Hematopoietic multipotent progenitor cell treated with erythropoietin and hydrocortisone succinate and interleukin-3 and kit ligand, for 6 days (in vitro differentiated cells): ENCODE measurements around the gene CSNK1G1.
"Not testable (repeated sequence)": the region's sequence is repeated elsewhere in the genome, so short reads cannot be mapped to it uniquely, and the experiment has no call there.

Source experiments
- DNase-seq: peaks from one replicate; pipeline ENCODE4 v3.0.0-alpha.2; 2015

The CSNK1G1 gene

GRCh38 chr15:64355944-64356709 lies at the start of gene CSNK1G1:
TSS of gene CSNK1G1 (minus strand) at chr15:64356173. CDS start at chr15:64300499, 55,674 bp downstream.
- DNase-seq = peak; percentile 99

DNA sequence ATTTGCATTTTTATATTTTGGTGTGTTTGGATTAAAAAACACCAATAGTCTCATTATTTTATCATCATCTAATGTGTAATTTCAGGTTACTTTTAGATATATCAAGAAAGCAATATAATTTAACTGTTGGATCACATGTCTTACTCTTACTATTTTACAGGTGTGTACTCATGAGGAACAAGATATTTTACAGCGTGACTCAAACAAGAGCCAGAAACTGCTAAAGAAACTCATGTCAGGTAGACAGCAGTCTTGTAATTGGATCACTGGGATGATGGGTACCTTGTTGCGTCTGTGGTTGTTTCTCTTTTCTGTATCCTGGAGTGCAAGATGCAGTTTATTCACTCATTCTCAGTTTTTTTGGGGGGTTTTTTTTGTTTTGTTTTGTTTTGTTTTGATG lies 44.6 kb upstream of the CSNK1G1 start:
- no peak for DNase-seq

DNA sequence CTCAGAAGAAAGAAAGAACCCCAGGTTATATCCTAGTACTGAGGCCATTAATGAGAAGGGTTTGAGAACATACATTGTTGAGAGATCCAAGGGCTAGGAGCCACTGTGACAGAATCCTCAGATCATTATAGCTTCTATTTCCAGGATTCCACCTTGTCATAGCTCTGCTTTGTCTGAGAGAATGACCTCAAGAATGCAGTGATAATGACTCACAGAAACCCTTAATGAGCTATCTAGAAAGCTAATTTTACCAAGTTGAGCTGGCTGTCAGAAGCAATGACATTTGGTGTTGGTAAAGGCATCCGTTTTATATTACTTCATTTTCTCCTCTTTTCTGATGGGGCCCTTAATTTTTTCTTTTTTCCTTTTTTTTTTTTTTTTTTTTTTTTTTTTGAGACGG lies 42.6 kb upstream of the CSNK1G1 start:
- DNase-seq = no peak

GRCh38 chr15:64396789-64397188 lies 40.8 kb upstream of the CSNK1G1 start:
- DNase-seq = no peak

DNA sequence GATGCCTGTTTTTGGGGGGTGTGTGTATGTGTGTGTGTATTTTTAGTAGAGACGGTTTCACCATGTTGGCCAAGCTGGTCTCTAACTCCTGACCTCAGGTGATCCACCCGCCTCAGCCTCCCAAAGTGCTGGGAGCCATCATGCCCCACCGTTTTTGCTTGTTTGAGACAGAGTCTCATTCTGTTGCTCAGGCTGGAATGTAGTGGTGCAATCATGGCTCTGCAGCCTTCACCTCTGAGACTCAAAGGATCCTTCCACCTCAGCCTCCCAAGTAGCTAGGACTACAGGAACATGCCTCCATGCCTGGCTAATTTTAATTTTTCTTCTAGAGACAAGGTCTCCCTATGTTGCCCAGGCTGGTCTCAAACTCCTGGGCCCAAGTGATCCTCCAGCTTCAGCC lies 36.5 kb upstream of the CSNK1G1 start:
- DNase-seq = not testable (repeated sequence)

- no peak for DNase-seq
Observed at GRCh38 chr15:64389036-64389435, 33.1 kb upstream of the CSNK1G1 start.

DNA sequence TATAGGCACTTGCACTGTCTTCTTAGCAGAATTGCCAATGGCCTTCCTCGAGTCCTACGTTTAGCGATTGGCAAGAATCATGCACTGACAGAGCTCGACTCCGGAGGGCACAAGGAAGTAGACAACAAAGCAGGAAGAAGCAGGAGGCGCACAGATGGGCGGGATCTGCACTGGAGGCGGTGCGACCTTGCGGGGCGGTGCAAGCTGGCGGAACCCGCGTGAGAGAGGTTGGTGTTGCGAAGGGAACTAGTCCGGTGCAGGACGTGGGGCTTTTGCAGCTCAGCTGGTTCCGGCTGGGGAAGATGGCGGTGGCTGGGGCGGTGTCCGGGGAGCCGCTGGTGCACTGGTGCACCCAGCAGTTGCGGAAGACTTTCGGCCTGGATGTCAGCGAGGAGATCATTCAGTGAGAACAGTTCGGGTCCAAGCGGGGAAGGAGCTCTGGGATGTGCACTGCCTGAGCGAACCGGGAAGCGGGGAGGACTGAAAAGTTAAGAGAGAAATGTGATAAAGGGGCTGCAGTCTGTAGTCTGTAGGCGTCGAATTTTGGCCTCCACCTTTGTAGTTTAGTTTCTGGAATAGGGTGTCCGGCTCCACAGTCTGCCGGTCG lies 31.7 kb upstream of the CSNK1G1 start, which contains the start of gene TRIP4:
Gene TRIP4, plus strand, starts transcription at position 275 of the 607 bp plus-strand sequence. Its CDS starts 28 bp downstream, at position 303.
- DNase-seq = peak; percentile 98

GRCh38 chr15:64386291-64386690 lies 30.3 kb upstream of the CSNK1G1 start:
- no peak for DNase-seq

DNA sequence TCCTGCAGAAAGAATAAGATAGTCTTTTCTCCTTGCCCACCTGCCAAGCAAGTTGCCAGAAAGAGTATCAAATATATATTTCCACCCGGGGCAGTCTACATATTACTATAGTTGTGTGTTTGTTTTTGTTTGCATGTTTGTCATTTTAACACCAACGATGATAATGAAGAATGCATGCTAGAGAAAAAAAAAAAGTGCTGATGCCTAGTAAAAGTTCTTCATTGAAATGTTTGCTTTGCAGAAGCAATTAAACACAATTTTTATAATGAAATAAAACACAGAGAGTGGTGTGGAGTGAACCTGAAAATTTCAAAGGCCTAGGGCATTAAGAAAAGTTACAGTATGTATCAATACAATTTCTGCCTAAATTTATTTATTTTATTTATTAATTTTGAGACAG lies 27.8 kb upstream of the CSNK1G1 start:
- DNase-seq = no peak

- DNase-seq = peak; percentile 99
Observed at GRCh38 chr15:64381000-64381751, 25.2 kb upstream of the CSNK1G1 start, which contains the start of gene PCLAF. TSS of gene PCLAF (minus strand) at chr15:64381441. CDS start at chr15:64381371, 70 bp downstream.

DNA sequence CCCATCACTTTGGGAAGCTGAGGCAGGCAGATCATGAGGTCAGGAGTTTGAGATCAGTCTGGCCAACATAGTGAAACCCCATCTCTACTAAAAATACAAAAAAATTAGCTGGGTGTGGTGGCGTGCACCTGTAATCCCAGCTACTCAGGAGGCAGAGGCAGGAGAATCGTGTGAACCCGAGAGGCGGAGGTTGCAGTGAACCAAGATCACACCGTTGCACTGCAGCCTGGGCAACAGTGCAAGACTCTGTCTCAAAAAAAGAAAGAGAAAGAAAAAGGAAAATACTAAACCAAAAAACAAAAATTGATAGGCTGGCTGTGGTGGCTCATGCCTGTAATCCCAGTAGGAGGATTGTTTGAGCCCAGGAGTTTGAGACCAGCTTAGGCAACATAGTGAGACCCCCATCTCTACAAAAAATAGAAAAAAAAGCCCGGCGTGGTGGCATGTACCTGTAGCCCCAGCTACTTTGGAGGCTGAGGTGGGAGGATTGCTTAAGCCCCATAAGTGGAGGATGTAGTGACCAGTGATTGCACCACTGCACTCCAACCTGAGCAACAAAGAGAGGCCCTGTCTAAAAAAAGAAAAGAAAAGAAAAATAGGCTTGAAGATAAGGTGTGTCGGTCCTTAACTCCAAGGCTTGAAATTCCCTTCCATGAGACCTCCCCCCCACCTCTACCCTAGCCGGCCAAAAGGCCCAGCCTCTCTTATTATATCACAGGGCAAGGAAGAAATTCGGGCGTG lies 24.3 kb upstream of the CSNK1G1 start:
- peak; percentile 27 for DNase-seq

- DNase-seq = no peak
Observed at GRCh38 chr15:64379216-64379960, 23.4 kb upstream of the CSNK1G1 start.

DNA sequence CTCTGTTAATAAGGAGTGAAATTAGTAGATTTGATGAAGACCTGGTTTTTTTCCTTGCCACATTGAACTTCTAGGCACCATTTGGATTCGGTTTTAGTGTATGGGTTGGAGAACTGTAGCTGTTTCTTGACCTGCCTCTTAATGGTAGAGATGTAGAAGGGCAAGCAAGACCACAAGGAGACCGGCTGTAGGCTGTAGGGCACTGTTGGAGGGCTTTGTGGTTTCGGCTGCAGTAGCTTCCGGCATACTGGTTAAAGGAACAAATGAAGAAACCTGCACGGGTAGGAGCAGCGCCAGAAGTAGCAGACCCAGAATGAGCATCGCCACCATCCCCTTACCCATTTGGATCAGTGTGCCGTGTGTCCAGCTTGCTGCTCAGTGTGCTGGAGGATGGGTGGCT lies 17.4 kb upstream of the CSNK1G1 start:
- no peak for DNase-seq

DNA sequence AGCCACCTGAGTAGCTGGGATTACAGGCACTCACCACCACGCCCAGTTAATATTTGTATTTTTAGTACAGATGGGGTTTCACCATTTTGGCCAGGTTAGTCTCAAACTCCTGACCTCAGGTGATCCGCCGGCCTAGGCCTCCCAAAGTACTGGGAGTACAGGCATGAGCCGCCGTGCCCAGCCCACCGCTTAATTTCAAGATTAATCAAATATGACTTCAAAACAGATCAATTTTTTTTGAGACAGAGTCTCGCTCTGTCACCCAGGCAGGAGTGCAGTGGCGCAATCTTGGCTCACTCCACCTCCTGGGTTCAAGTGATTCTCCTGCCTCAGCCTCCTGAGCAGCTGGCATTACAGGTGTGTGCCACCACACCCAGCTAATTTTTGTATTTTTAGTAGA lies 15.4 kb upstream of the CSNK1G1 start:
- DNase-seq = not testable (repeated sequence)

DNA sequence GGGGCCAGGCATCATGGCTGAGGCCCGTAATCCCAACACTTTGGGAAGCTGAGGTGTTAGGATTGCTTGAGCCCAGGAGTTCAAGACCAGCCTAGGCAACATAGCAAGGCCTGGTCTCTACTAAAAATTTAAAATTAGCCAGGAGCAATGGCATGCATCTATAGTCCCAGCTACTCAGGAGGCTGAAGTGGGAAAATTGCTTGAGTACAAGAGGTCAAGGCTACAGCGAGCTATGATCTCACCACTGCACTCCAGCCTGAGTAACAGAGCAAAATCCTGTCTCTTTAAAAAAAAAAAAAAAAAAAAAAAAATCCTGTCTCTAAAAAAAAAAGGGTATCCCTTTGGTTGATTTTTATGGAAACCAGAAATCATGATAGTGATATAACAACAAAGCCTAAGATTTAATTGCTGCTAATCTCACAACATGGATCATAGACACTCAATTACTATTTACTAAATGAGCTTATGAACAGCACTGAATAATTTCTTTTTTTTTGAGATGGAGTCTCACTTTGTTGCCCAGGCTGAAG lies 13.2 kb upstream of the CSNK1G1 start:
- DNase-seq = no peak

DNA sequence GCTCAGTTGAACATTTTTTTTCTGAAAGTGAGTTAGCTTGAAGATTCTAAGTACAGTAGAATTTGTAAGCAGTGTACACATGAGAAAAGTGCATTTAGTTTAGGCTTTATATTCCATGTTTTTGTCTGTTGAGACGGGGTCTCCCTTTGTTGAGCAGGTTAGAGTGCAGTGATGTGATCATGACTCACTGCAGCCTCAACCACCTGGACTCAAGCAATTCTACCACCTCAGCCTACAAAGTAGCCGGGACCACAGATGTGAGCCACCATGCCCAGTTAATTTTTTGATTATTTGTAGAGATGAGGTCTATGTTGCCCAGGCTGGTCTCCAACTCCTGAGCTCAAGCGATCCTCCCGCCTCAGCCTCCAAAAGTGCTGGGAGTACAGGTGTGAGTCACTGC lies 5.3 kb upstream of the CSNK1G1 start:
- DNase-seq = no peak

DNA sequence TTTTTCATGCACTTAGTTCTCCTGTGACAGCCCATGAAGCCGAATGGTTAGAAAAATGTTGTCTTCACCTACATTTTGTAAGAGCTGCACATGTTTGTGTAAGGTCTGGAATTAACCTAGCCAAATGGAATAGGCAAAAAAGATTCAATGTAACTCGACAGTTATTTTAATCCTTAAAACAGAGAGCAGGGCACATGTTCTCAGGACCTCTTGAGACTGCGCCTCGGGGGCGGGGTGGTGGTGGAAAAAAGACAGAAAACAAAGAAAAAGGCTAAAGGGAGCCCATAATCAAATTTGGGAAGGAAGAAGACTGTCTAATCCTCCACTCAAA lies 702 bp upstream of the CSNK1G1 start:
- no peak for DNase-seq

DNA sequence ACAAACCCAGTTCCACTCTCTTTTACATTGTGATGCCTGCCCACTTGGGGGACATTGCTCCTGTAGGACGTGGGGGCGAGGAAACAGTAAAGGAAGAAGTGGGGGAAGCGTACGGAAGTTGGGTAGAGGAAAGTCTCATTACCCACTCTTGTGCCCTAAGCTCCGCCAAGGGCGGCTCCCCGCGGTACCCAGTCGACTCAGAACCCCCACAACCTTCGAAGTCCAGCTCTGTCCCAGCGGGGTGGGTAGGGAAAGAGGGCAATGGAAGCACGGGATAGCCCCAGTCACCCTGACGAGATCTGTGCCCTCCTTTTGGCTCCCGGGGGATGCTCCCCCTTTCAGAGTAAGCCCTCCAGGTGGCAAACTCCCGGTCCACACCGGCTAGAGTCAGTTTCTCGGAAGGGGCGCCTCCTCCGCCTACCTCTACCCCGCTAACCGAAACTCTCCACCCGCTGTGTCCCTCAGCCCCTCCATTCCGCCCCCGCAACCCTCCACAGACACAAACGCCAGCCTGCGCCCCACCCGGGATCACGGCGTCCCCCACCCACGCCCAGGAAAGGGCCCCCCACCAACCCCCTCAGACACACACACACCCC lies 527 bp downstream of the CSNK1G1 start:
- DNase-seq = peak; percentile 52

- DNase-seq = peak; percentile 53
Observed at GRCh38 chr15:64354688-64355344, 1.2 kb downstream of the CSNK1G1 start.

GRCh38 chr15:64351265-64351664 lies 4.7 kb downstream of the CSNK1G1 start:
- DNase-seq = no peak

DNA sequence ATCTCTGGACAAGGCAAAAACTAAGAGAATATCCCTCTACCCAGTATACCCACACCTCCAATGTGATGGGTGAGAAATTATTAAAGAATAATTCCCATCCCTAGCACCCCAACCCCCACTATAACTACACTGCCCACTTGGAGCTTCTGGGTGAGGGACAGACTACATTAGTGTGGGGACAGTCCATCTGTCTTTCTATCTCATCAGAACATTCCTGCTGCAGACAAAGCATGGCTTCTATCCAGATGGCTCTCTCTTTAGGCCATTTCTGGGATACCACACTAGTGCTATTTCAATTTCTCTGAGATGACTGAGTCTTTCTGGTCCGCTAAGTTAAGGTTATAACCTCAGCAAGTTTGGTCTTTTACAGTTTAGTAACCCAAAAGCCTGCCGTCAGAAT lies 6.6 kb downstream of the CSNK1G1 start:
- no peak for DNase-seq
